Measurements from ENCODE around the gene AZGP1. TPM values are rescaled to one million over a fixed set of nuclear protein-coding genes. Genes with fewer than 3 reads are reported as not detected.
"Not testable (repeated sequence)": the region's sequence is repeated elsewhere in the genome, so short reads cannot be mapped to it uniquely, and the experiment has no call there.

AZGP1 gene
- total and polyA plus RNA-seq, 2 of the 13 experiments (the other 11 are each of a cell fraction or from before 2014, with no cell fraction given) = 93.8 to 229 TPM

GRCh38 chr7:99987846-99988245, 12.0 kb upstream of the AZGP1 start:
- intact Hi-C loops (cut with micrococcal nuclease; ENCODE audit: unreplicated experiment) = no loop called here
- in situ Hi-C loops (cut with HindIII; ENCODE audit: extremely low pct_ligation_motif_present, low pct_unique_long_range_greater_than_20kb) = no loop called here
- no peak overlapping the region for H2AFZ ChIP-seq (ENCODE audit: low read length)
- H3K9me3 ChIP-seq (ENCODE audit: low read length) = no peaks in the 10 kb centered on the region
- H3K4me2 ChIP-seq (ENCODE audit: low read depth, low read length) = no peak overlapping the region
- ChIA-PET POLR2A (no interaction called here), CTCF (ENCODE audit: low intra/inter-chr PET ratio, low total read pairs) (no interaction called here)
- no peaks in the 10 kb centered on the region for H3K79me2 ChIP-seq (ENCODE audit: insufficient read depth, low read length)
- FAIRE-seq (no peak), DNase-seq (ENCODE audit: low spot score) (no peak), ATAC-seq (no peak)
- H3K4me3 ChIP-seq (replicated peaks in 1 of 3; ENCODE audit: insufficient read depth in 1 of 3, low read depth in 2 of 3, low read length in 3 of 3) = no peak overlapping the region
- no peak overlapping the region for H3K9ac ChIP-seq (ENCODE audit: insufficient read depth, low read depth, low read length)
- 94% methylated on average over 5 of the region's 5 CpGs for WGBS (ENCODE audit: low lambda C conversion rate)
- TF ChIP-seq ZNF431 (CRISPR knock-in tag; IDR thresholded peaks at IDR 0.05; ENCODE audit: borderline replicate concordance, low read depth) (no peak), KAT8 (CRISPR knock-in tag; IDR thresholded peaks at IDR 0.05) (no peak), ZNF720 (CRISPR knock-in tag; IDR thresholded peaks at IDR 0.05) (no peak), NFKB2 (CRISPR knock-in tag; IDR thresholded peaks at IDR 0.05; ENCODE audit: borderline replicate concordance) (no peak), ZNF652 (CRISPR knock-in tag; IDR thresholded peaks at IDR 0.05; ENCODE audit: borderline replicate concordance, low read depth) (no peak), DZIP1 (CRISPR knock-in tag; IDR thresholded peaks at IDR 0.05) (no peak), NFATC3 (CRISPR knock-in tag; IDR thresholded peaks at IDR 0.05) (no peak), KDM1A (CRISPR knock-in tag; IDR thresholded peaks at IDR 0.05) (no peak), TBX2 (CRISPR knock-in tag; IDR thresholded peaks at IDR 0.05; ENCODE audit: borderline replicate concordance) (no peak), ETV6 (CRISPR knock-in tag; conservative IDR thresholded peaks at IDR 0.05) (no peak), FOXO4 (CRISPR knock-in tag; conservative IDR thresholded peaks at IDR 0.05) (no peak), CREB1 (IDR thresholded peaks at IDR 0.05) (no peak), CREB1 (CRISPR knock-in tag; IDR thresholded peaks at IDR 0.05) (no peak), ZNF230 (CRISPR knock-in tag; IDR thresholded peaks at IDR 0.05) (no peak)
- no TSS peak for BruUV-seq (replicated peaks)
- H3K4me1 ChIP-seq (ENCODE audit: insufficient read depth, low read length) = peaks cover 39% of the 10 kb centered on the region
- no peak overlapping the region for H3K27ac ChIP-seq (ENCODE audit: extremely low read length, insufficient read depth, low read length)
- H3K36me3 ChIP-seq (replicated peaks in 1 of 2; ENCODE audit: control insufficient read depth in 1 of 2, insufficient read depth in 2 of 2, low read length in 2 of 2) = no peaks in the 10 kb centered on the region; a peak in 1 of 5 replicates
- no peaks in the 10 kb centered on the region for H3K27me3 ChIP-seq (ENCODE audit: control insufficient read depth in 1 of 2, insufficient read depth in 2 of 2, low read length in 2 of 2)
- H4K20me1 ChIP-seq (ENCODE audit: insufficient read depth, low read length) = no peaks in the 10 kb centered on the region

- H3K9ac ChIP-seq (ENCODE audit: insufficient read depth, low read depth, low read length); H3K27ac ChIP-seq (ENCODE audit: extremely low read length, insufficient read depth, low read length); H3K36me3 ChIP-seq (replicated peaks in 1 of 2; ENCODE audit: control insufficient read depth in 1 of 2, insufficient read depth in 2 of 2, low read length in 2 of 2); BruUV-seq (replicated peaks); FAIRE-seq; ATAC-seq; H2AFZ ChIP-seq (ENCODE audit: low read length); DNase-seq (ENCODE audit: low spot score); POLR2A ChIA-PET; in situ Hi-C loops (cut with HindIII; ENCODE audit: extremely low pct_ligation_motif_present, low pct_unique_long_range_greater_than_20kb); CTCF ChIA-PET (ENCODE audit: low intra/inter-chr PET ratio, low total read pairs); H3K79me2 ChIP-seq (ENCODE audit: insufficient read depth, low read length); H3K27me3 ChIP-seq (ENCODE audit: control insufficient read depth in 1 of 2, insufficient read depth in 2 of 2, low read length in 2 of 2); H3K4me3 ChIP-seq (replicated peaks in 1 of 3; ENCODE audit: insufficient read depth in 1 of 3, low read depth in 2 of 3, low read length in 3 of 3); H3K4me2 ChIP-seq (ENCODE audit: low read depth, low read length); intact Hi-C loops (cut with micrococcal nuclease; ENCODE audit: unreplicated experiment); H3K9me3 ChIP-seq (ENCODE audit: low read length); H4K20me1 ChIP-seq (ENCODE audit: insufficient read depth, low read length): not testable (repeated sequence)
- peaks cover 33% of the 10 kb centered on the region for H3K4me1 ChIP-seq (ENCODE audit: insufficient read depth, low read length)
- WGBS (ENCODE audit: low lambda C conversion rate) = 93% methylated on average over 10 of the region's 14 CpGs
Observed at GRCh38 chr7:99987306-99987705, 11.5 kb upstream of the AZGP1 start.

Data from HepG2 (cell line).